ENCODE data around the gene FTO.

Gene FTO

GRCh38 chr16:53925107-53925410 lies 221.1 kb downstream of the FTO start:
- no peak for DNase-seq (ENCODE audit: low read depth)
- no peak for TF ChIP-seq CTCF (IDR thresholded peaks at IDR 0.05; ENCODE audit: low read depth, low read length, missing control alignments)
- no peak overlapping the region for H3K4me3 ChIP-seq (ENCODE audit: low read depth, low read length)

- no peak for DNase-seq (ENCODE audit: low read depth)
- no peak for TF ChIP-seq CTCF (IDR thresholded peaks at IDR 0.05; ENCODE audit: low read depth, low read length, missing control alignments)
- no peak overlapping the region for H3K4me3 ChIP-seq (ENCODE audit: low read depth, low read length)
These were observed 221.6 kb downstream of the FTO start for GRCh38 chr16:53925526-53925925.

GRCh38 chr16:53926209-53926608 lies 222.3 kb downstream of the FTO start:
- no peak for TF ChIP-seq CTCF (IDR thresholded peaks at IDR 0.05; ENCODE audit: low read depth, low read length, missing control alignments)
- no peak overlapping the region for H3K4me3 ChIP-seq (ENCODE audit: low read depth, low read length)
- no peak for DNase-seq (ENCODE audit: low read depth)

- TF ChIP-seq CTCF (IDR thresholded peaks at IDR 0.05; ENCODE audit: low read depth, low read length, missing control alignments), result no peak
- no peak for DNase-seq (ENCODE audit: low read depth)
- H3K4me3 ChIP-seq (ENCODE audit: low read depth, low read length), result no peak overlapping the region
These were observed 229.0 kb downstream of the FTO start for GRCh38 chr16:53932975-53933374.

- no peak for TF ChIP-seq CTCF (IDR thresholded peaks at IDR 0.05; ENCODE audit: low read depth, low read length, missing control alignments)
- no peak for DNase-seq (ENCODE audit: low read depth)
- H3K4me3 ChIP-seq (ENCODE audit: low read depth, low read length), result no peak overlapping the region
These were observed 229.5 kb downstream of the FTO start for GRCh38 chr16:53933407-53933806.

- no peak for TF ChIP-seq CTCF (IDR thresholded peaks at IDR 0.05; ENCODE audit: low read depth, low read length, missing control alignments)
- DNase-seq (ENCODE audit: low read depth), result no peak
- no peak overlapping the region for H3K4me3 ChIP-seq (ENCODE audit: low read depth, low read length)
These were observed 232.1 kb downstream of the FTO start for GRCh38 chr16:53936052-53936451.

- no peak overlapping the region for H3K4me3 ChIP-seq (ENCODE audit: low read depth, low read length)
- no peak for DNase-seq (ENCODE audit: low read depth)
- no peak for TF ChIP-seq CTCF (IDR thresholded peaks at IDR 0.05; ENCODE audit: low read depth, low read length, missing control alignments)
These were observed 232.6 kb downstream of the FTO start for GRCh38 chr16:53936529-53936928.
